ENCODE results near the gene EPHA5. TPM values are rescaled to one million over a fixed set of nuclear protein-coding genes. Genes with fewer than 3 reads are reported as not detected.

EPHA5 gene
- total RNA-seq, 1 experiment from 2014 or later: not detected

GRCh38 chr4:65353098-65353497, 317.2 kb downstream of the EPHA5 start:
- POLR2A ChIA-PET: no interaction called here
- TF ChIP-seq CEBPB (IDR thresholded peaks at IDR 0.05; ENCODE audit: low read depth) (no peak), SRF (IDR thresholded peaks at IDR 0.05; ENCODE audit: low read depth) (no peak), POLR2A (IDR thresholded peaks at IDR 0.05; ENCODE audit: borderline replicate concordance, extremely low read depth, insufficient read depth, insufficient read length) (no peak), POLR2AphosphoS5 (IDR thresholded peaks at IDR 0.05; ENCODE audit: low read depth, low read length) (no peak), FOSL1 (IDR thresholded peaks at IDR 0.05; ENCODE audit: low read depth) (no peak), EZH2phosphoT487 (IDR thresholded peaks at IDR 0.05; ENCODE audit: borderline replicate concordance) (no peak), EGR1 (IDR thresholded peaks at IDR 0.05; ENCODE audit: low read depth) (no peak), SP1 (IDR thresholded peaks at IDR 0.05; ENCODE audit: low read depth) (no peak), ZFX (IDR thresholded peaks at IDR 0.05) (no peak), EZH2 (IDR thresholded peaks at IDR 0.05) (no peak), ELF1 (IDR thresholded peaks at IDR 0.05; ENCODE audit: borderline replicate concordance, low read depth) (no peak)
- TF ChIP-seq, protein P1, sequence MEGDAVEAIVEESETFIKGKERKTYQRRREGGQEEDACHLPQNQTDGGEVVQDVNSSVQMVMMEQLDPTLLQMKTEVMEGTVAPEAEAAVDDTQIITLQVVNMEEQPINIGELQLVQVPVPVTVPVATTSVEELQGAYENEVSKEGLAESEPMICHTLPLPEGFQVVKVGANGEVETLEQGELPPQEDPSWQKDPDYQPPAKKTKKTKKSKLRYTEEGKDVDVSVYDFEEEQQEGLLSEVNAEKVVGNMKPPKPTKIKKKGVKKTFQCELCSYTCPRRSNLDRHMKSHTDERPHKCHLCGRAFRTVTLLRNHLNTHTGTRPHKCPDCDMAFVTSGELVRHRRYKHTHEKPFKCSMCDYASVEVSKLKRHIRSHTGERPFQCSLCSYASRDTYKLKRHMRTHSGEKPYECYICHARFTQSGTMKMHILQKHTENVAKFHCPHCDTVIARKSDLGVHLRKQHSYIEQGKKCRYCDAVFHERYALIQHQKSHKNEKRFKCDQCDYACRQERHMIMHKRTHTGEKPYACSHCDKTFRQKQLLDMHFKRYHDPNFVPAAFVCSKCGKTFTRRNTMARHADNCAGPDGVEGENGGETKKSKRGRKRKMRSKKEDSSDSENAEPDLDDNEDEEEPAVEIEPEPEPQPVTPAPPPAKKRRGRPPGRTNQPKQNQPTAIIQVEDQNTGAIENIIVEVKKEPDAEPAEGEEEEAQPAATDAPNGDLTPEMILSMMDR (IDR thresholded peaks at IDR 0.05 in 2 of 3, conservative IDR thresholded peaks at IDR 0.05 in 1 of 3; ENCODE audit: borderline replicate concordance in 1 of 3, insufficient read depth in 1 of 3, low read depth in 2 of 3, low read length in 2 of 3): no peak
- CTCF ChIA-PET: no interaction called here
- no peak overlapping the region for H3K27ac ChIP-seq (ENCODE audit: low read depth, low read length)
- no peaks in the 10 kb centered on the region for H3K4me1 ChIP-seq (ENCODE audit: control insufficient read depth in 1 of 2, insufficient read depth in 2 of 2, low read length in 2 of 2)
- no peak overlapping the region for H3K9ac ChIP-seq (ENCODE audit: low read length)
- H4K20me1 ChIP-seq (ENCODE audit: insufficient read depth): no peaks in the 10 kb centered on the region
- H3K9me3 ChIP-seq (ENCODE audit: control insufficient read depth in 1 of 2, insufficient read depth in 1 of 2, low read depth in 1 of 2, low read length in 2 of 2): peaks cover 20 to 23% of the 10 kb centered on the region in 2 experiments; a peak in 2 of 4 replicates
- no peaks in the 10 kb centered on the region for H3K36me3 ChIP-seq (ENCODE audit: control insufficient read depth in 1 of 2, insufficient read depth in 2 of 2, low read length in 2 of 2)
- BruUV-seq (replicated peaks): no TSS peak
- no peaks in the 10 kb centered on the region for H3K27me3 ChIP-seq (ENCODE audit: insufficient read depth, low read length)
- no peak overlapping the region for H3K4me2 ChIP-seq (ENCODE audit: low read length)
- ATAC-seq (no peak), DNase-seq (ENCODE audit: low read depth, low spot score) (no peak)
- RAD21 ChIA-PET (ENCODE audit: low non-redundant PET in 1 of 2, low total read pairs in 2 of 2, uncharacterized antibody in 2 of 2, unreplicated experiment in 2 of 2): no interaction called here
- H3K79me2 ChIP-seq (ENCODE audit: insufficient read depth, low read length): no peaks in the 10 kb centered on the region
- H3K4me3 ChIP-seq (replicated peaks in 1 of 2; ENCODE audit: low read depth in 1 of 2, low read length in 2 of 2): no peak overlapping the region
- no peak overlapping the region for H2AFZ ChIP-seq (ENCODE audit: low read depth, low read length, poor library complexity, severe bottlenecking)
- H3K9me2 ChIP-seq (ENCODE audit: insufficient read depth): no peaks in the 10 kb centered on the region
- intact Hi-C loops (cut with micrococcal nuclease): no loop called here

Measured in HCT116 (cell line).